HG02642 (cell line): ENCODE measurements around the gene GSDME.
"Not testable (repeated sequence)": the region's sequence is repeated elsewhere in the genome, so short reads cannot be mapped to it uniquely, and the experiment has no call there.

Source experiments
- ATAC-seq: cut with Tn5 transposase; IDR thresholded peaks from one replicate; pipeline ENCODE4 v1.9.1; 2021; ENCODE audit warnings: mild to moderate bottlenecking; ENCODE audit not compliant: unreplicated experiment, poor library complexity

GSDME gene

GRCh38 chr7:24757353-24758275 is at the start of gene GSDME:
Gene GSDME (minus strand): TSS chr7:24757464. CDS start chr7:24749774, 7,690 bp downstream.
- ATAC-seq: peak; percentile 71

GRCh38 chr7:24802300-24802699 is 45.0 kb upstream of the GSDME start:
- no peak for ATAC-seq

GRCh38 chr7:24801883-24802282 is 44.6 kb upstream of the GSDME start:
- no peak for ATAC-seq

GRCh38 chr7:24800667-24801066 is 43.4 kb upstream of the GSDME start:
- no peak for ATAC-seq

- ATAC-seq: no peak
These were observed 42.8 kb upstream of the GSDME start for GRCh38 chr7:24800073-24800472.

GRCh38 chr7:24799506-24799905 is 42.2 kb upstream of the GSDME start:
- ATAC-seq: no peak

- no peak for ATAC-seq
These were observed 41.0 kb upstream of the GSDME start for GRCh38 chr7:24798261-24798660.

- ATAC-seq: no peak
These were observed 40.0 kb upstream of the GSDME start for GRCh38 chr7:24797270-24797669.

GRCh38 chr7:24795407-24795767 is 38.1 kb upstream of the GSDME start:
- no peak for ATAC-seq

- ATAC-seq: not testable (repeated sequence)
These were observed 37.6 kb upstream of the GSDME start for GRCh38 chr7:24794751-24795406.

- no peak for ATAC-seq
These were observed 36.9 kb upstream of the GSDME start for GRCh38 chr7:24793982-24794648.

- ATAC-seq: no peak
These were observed 31.8 kb upstream of the GSDME start for GRCh38 chr7:24788961-24789576.

GRCh38 chr7:24788075-24788474 is 30.8 kb upstream of the GSDME start:
- no peak for ATAC-seq

GRCh38 chr7:24786941-24787340 is 29.7 kb upstream of the GSDME start:
- ATAC-seq: no peak

GRCh38 chr7:24786306-24786705 is 29.0 kb upstream of the GSDME start:
- no peak for ATAC-seq

- ATAC-seq: no peak
These were observed 27.0 kb upstream of the GSDME start for GRCh38 chr7:24784277-24784676.

- no peak for ATAC-seq
These were observed 26.4 kb upstream of the GSDME start for GRCh38 chr7:24783698-24784097.

GRCh38 chr7:24781106-24781505 is 23.8 kb upstream of the GSDME start:
- ATAC-seq: no peak

GRCh38 chr7:24779283-24779655 is 22.0 kb upstream of the GSDME start:
- peak; percentile 17 for ATAC-seq

GRCh38 chr7:24778543-24779282 is 21.4 kb upstream of the GSDME start:
- peak; percentile 56 for ATAC-seq
